Measurements from ENCODE around the gene MED27.

- TF ChIP-seq SPI1 (IDR thresholded peaks at IDR 0.05; ENCODE audit: borderline replicate concordance, low read depth) (no peak), POLR2AphosphoS5 (IDR thresholded peaks at IDR 0.05; ENCODE audit: low read depth) (no peak), GABPA (IDR thresholded peaks at IDR 0.05; ENCODE audit: low read depth) (no peak), CTCF (IDR thresholded peaks at IDR 0.05; ENCODE audit: insufficient read depth, low read length) (no peak)
Measured at GRCh38 chr9:132074736-132075135, 4.9 kb downstream of the MED27 start.

Measured in HL-60 (cell line).